ENCODE measurements around the gene PPARD.

The PPARD gene

DNA sequence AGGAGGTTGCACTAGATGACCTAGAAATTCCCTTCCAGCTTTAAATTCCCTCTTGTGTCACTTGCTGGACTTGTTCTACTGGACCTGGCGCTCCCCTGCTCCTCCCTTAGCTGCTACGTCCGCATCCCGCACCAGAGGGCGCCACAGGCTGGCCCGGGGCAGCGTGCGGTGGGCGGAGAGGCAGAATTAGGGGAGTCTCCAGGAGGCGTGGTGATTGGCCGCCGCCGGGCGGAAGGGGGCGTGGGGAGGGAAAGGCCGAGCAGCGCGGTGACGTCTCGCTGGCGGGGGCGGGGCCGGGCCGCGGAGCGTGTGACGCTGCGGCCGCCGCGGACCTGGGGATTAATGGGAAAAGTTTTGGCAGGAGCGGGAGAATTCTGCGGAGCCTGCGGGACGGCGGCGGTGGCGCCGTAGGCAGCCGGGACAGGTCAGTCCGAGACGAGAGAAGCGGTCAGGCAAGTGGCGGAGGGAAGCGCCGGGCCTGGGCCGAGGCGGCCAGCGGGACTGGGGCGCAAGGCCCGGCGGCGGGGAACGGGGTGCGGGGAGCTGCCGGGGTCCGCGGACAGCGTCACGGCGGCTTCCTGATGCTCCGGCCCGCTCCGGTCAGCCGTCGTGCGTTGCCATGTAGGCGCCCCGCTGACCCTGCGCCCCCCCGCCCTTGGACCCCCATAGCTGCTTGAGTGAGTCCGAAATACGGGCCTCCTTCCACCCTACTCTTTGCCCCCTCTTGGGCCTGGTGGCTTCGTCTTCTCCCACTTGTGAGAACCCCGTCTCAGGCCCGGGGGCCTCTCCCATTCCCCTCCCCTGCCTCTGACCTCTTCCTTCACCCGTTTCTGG, at the start of gene PPARD:
Gene PPARD, plus strand, starts transcription at position 301 of the 834 bp plus-strand sequence. CDS start 68,530 bp downstream, outside the sequence.
- TF ChIP-seq JUND (IDR thresholded peaks at IDR 0.05; ENCODE audit: low read depth) = no peak
- peak; percentile 97 to 98 for DNase-seq (ENCODE audit: low read depth in 1 of 2, low spot score in 1 of 2)
- in situ Hi-C loops (cut with HindIII; ENCODE audit: low pct_unique_long_range_greater_than_20kb, low sequenced_read_pairs) = no loop called here

DNA sequence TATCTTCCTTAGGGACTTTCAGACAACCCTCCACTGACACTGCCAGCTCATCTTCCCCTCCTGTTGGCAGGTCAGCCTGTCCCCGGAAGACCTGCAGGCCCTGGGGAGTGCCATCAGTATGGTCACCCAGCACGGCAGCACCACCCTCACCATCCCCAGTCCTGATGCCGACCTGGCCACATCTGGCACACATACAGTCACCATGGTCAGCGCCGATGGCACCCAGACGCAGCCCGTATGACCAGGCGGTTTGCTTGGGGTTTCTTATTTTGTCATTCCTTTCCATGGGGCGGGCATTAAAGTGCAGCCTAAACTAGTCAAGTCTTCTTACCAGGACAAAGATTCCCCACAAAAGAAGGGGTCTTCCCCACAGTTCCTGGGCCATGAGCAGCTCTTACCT, 48.7 kb upstream of the PPARD start:
- DNase-seq (ENCODE audit: low read depth in 1 of 2, low spot score in 1 of 2) = no peak
- no peak for TF ChIP-seq JUND (IDR thresholded peaks at IDR 0.05; ENCODE audit: low read depth)
- in situ Hi-C loops (cut with HindIII; ENCODE audit: low pct_unique_long_range_greater_than_20kb, low sequenced_read_pairs) = no loop called here

GRCh38 chr6:35294308-35294945, 47.9 kb upstream of the PPARD start:
- TF ChIP-seq JUND (IDR thresholded peaks at IDR 0.05; ENCODE audit: low read depth) = no peak
- peak; percentile 65 to 80 for DNase-seq (ENCODE audit: low read depth in 1 of 2, low spot score in 1 of 2)
- in situ Hi-C loops (cut with HindIII; ENCODE audit: low pct_unique_long_range_greater_than_20kb, low sequenced_read_pairs) = no loop called here

DNA sequence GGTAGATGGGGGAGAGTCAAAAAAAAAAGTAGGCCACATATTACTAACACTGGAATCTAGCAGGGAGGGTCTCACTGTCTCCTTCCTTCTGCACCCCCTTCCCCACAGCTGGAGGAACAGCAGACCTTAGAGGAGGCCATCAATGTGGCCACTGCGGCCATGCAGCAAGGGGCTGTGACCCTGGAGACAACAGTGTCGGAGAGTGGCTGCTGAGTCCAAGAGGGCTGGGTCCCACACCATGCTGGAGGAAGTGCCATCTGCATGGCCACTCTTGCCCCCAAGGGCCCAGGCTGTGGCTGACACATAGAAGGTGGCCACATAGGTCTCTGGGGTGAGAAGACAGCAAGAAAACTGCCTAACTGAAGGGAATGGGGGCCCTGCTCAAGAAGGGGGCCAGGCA, 47.3 kb upstream of the PPARD start:
- DNase-seq (ENCODE audit: low read depth in 1 of 2, low spot score in 1 of 2) = no peak
- no peak for TF ChIP-seq JUND (IDR thresholded peaks at IDR 0.05; ENCODE audit: low read depth)
- in situ Hi-C loops (cut with HindIII; ENCODE audit: low pct_unique_long_range_greater_than_20kb, low sequenced_read_pairs) = no loop called here

DNA sequence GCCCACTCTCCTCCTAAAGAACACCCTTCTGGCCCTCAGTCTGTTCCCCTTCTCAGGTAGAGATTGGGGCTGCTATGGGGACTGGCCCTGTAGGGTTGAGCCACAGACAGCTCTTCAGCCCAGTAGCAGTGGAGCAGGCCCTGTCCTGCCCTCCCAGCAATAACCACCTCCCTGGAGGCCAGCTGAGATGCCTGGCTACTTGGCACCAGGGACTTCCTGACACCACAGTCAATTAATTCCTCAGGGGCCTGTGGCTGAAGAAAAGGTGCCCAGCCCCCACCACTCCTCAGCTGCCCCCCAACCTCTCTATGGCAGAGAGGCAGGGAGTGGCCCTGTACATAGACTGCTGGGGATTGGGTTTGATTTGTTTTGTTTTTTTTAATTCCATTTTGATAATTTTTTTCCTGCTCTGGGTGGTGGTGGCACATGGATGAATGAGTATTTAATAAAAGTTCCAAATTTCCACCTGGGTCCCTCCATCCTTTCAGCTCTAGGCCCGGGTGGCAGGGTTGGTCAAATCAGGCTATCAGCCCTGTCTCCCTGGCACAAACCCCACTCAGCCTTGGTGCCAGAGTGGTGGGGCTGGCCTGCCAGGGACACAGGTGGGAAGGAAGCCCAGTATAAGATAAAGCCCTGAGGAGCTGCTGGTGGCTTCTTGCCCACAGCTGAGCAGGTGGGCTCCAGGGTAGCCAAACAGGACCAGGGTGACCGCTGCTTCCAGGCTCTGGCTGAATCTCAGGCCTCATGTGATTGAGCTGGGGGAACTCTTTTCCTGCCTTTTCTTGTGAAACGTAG, 46.6 kb upstream of the PPARD start:
- in situ Hi-C loops (cut with HindIII; ENCODE audit: low pct_unique_long_range_greater_than_20kb, low sequenced_read_pairs) = no loop called here

GRCh38 chr6:35296931-35297600, 45.3 kb upstream of the PPARD start:
- no peak for DNase-seq (ENCODE audit: low read depth in 1 of 2, low spot score in 1 of 2)
- in situ Hi-C loops (cut with HindIII; ENCODE audit: low pct_unique_long_range_greater_than_20kb, low sequenced_read_pairs) = no loop called here
- no peak for TF ChIP-seq JUND (IDR thresholded peaks at IDR 0.05; ENCODE audit: low read depth)

More for the DNA sequence above, 46.6 kb upstream of the PPARD start:
- no peak for DNase-seq (ENCODE audit: low read depth in 1 of 2, low spot score in 1 of 2)
- no peak for TF ChIP-seq JUND (IDR thresholded peaks at IDR 0.05; ENCODE audit: low read depth)

GRCh38 chr6:35297601-35298481, 44.5 kb upstream of the PPARD start, which contains the start of gene DEF6:
DEF6 (plus strand) TSS chr6:35297818; CDS start chr6:35297857, 39 bp downstream.
- no peak for TF ChIP-seq JUND (IDR thresholded peaks at IDR 0.05; ENCODE audit: low read depth)
- DNase-seq (ENCODE audit: low read depth in 1 of 2, low spot score in 1 of 2) = peak; percentile 93 to 94
- in situ Hi-C loops (cut with HindIII; ENCODE audit: low pct_unique_long_range_greater_than_20kb, low sequenced_read_pairs) = no loop called here

GRCh38 chr6:35298625-35299140, 43.7 kb upstream of the PPARD start:
- no peak for DNase-seq (ENCODE audit: low read depth in 1 of 2, low spot score in 1 of 2)
- TF ChIP-seq JUND (IDR thresholded peaks at IDR 0.05; ENCODE audit: low read depth) = no peak
- in situ Hi-C loops (cut with HindIII; ENCODE audit: low pct_unique_long_range_greater_than_20kb, low sequenced_read_pairs) = no loop called here

GRCh38 chr6:35299674-35300073, 42.7 kb upstream of the PPARD start:
- no peak for DNase-seq (ENCODE audit: low read depth in 1 of 2, low spot score in 1 of 2)
- in situ Hi-C loops (cut with HindIII; ENCODE audit: low pct_unique_long_range_greater_than_20kb, low sequenced_read_pairs) = no loop called here
- TF ChIP-seq JUND (IDR thresholded peaks at IDR 0.05; ENCODE audit: low read depth) = no peak

- DNase-seq (ENCODE audit: low read depth in 1 of 2, low spot score in 1 of 2) = no peak
- no peak for TF ChIP-seq JUND (IDR thresholded peaks at IDR 0.05; ENCODE audit: low read depth)
- in situ Hi-C loops (cut with HindIII; ENCODE audit: low pct_unique_long_range_greater_than_20kb, low sequenced_read_pairs) = no loop called here
Measured at GRCh38 chr6:35300848-35301247, 41.5 kb upstream of the PPARD start.

- in situ Hi-C loops (cut with HindIII; ENCODE audit: low pct_unique_long_range_greater_than_20kb, low sequenced_read_pairs) = no loop called here
- DNase-seq (ENCODE audit: low read depth in 1 of 2, low spot score in 1 of 2) = no peak
- no peak for TF ChIP-seq JUND (IDR thresholded peaks at IDR 0.05; ENCODE audit: low read depth)
Measured at GRCh38 chr6:35302604-35303241, 39.6 kb upstream of the PPARD start.
